Hippocampal formation (tissue), 2 donors: ENCODE measurements around the gene ANKRD55.
"Not testable (repeated sequence)": the region's sequence is repeated elsewhere in the genome, so short reads cannot be mapped to it uniquely, and the experiment has no call there.

ENCODE experiments used
- DNase-seq, 2 donors: peaks; one replicate each; lab custom pipeline; 2025; lab: John Stamatoyannopoulos, UW

Gene ANKRD55

GRCh38 chr5:56102889-56103288, 130.2 kb downstream of the ANKRD55 start:
- DNase-seq: no peak

- DNase-seq: not testable (repeated sequence)
These were observed 130.9 kb downstream of the ANKRD55 start for GRCh38 chr5:56102207-56102606.

- no peak for DNase-seq
These were observed 131.9 kb downstream of the ANKRD55 start for GRCh38 chr5:56101180-56101579.

- no peak for DNase-seq
These were observed 132.5 kb downstream of the ANKRD55 start for GRCh38 chr5:56100439-56101176.

GRCh38 chr5:56099346-56099745, 133.8 kb downstream of the ANKRD55 start:
- DNase-seq: no peak

- DNase-seq: no peak
These were observed 136.1 kb downstream of the ANKRD55 start for GRCh38 chr5:56097055-56097454.

GRCh38 chr5:56095579-56096102, 137.5 kb downstream of the ANKRD55 start:
- DNase-seq: no peak

GRCh38 chr5:56094579-56095361, 138.4 kb downstream of the ANKRD55 start:
- no peak for DNase-seq

- no peak for DNase-seq
These were observed 139.2 kb downstream of the ANKRD55 start for GRCh38 chr5:56093970-56094369.

GRCh38 chr5:56092115-56092514, 141.0 kb downstream of the ANKRD55 start:
- no peak for DNase-seq

- no peak for DNase-seq
These were observed 141.5 kb downstream of the ANKRD55 start for GRCh38 chr5:56091664-56092063.

GRCh38 chr5:56090793-56091460, 142.2 kb downstream of the ANKRD55 start:
- no peak for DNase-seq

GRCh38 chr5:56088967-56089829, 143.9 kb downstream of the ANKRD55 start:
- no peak for DNase-seq

GRCh38 chr5:56088431-56088949, 144.6 kb downstream of the ANKRD55 start:
- no peak for DNase-seq

- no peak for DNase-seq
These were observed 147.9 kb downstream of the ANKRD55 start for GRCh38 chr5:56085193-56085592.

GRCh38 chr5:56083286-56083854, 149.8 kb downstream of the ANKRD55 start:
- DNase-seq: no peak

GRCh38 chr5:56081053-56081642, 152.0 kb downstream of the ANKRD55 start:
- DNase-seq: not testable (repeated sequence)

- DNase-seq: no peak
These were observed 152.6 kb downstream of the ANKRD55 start for GRCh38 chr5:56080375-56081052.

GRCh38 chr5:56079157-56079500, 154.0 kb downstream of the ANKRD55 start:
- DNase-seq: not testable (repeated sequence)
